HG02938 (cell line): ENCODE measurements around the gene ATM.
A peak's percentile ranks its signal among the peaks of the same experiment; 100 is the strongest.

Experiments
- ATAC-seq: cut with Tn5 transposase; IDR thresholded peaks from one replicate; pipeline ENCODE4 v1.9.1; 2021; ENCODE audit warnings: mild to moderate bottlenecking, moderate library complexity; ENCODE audit not compliant: unreplicated experiment

Gene ATM

GRCh38 chr11:108218912-108219783, 3.7 kb upstream of the ATM start:
- ATAC-seq, result no peak

GRCh38 chr11:108220721-108221336, 2.0 kb upstream of the ATM start:
- ATAC-seq, result no peak

GRCh38 chr11:108221371-108221770, 1.5 kb upstream of the ATM start:
- ATAC-seq, result no peak

- peak; percentile 0 for ATAC-seq
These were observed 825 bp upstream of the ATM start for GRCh38 chr11:108221911-108222573.

- peak; percentile 32 for ATAC-seq
These were observed 682 bp downstream of the ATM start for GRCh38 chr11:108223348-108224149.

GRCh38 chr11:108224366-108224765, 1.5 kb downstream of the ATM start:
- no peak for ATAC-seq

- ATAC-seq, result no peak
These were observed 2.3 kb downstream of the ATM start for GRCh38 chr11:108224911-108225786.

GRCh38 chr11:108226036-108226435, 3.2 kb downstream of the ATM start:
- no peak for ATAC-seq

- no peak for ATAC-seq
These were observed 5.4 kb downstream of the ATM start for GRCh38 chr11:108228251-108228650.

GRCh38 chr11:108233277-108233945, 10.5 kb downstream of the ATM start:
- ATAC-seq, result no peak

- ATAC-seq, result no peak
These were observed 12.3 kb downstream of the ATM start for GRCh38 chr11:108235192-108235591.

- ATAC-seq, result no peak
These were observed 12.8 kb downstream of the ATM start for GRCh38 chr11:108235633-108236032.

- ATAC-seq, result peak; percentile 48
These were observed 14.2 kb downstream of the ATM start for GRCh38 chr11:108237058-108237481.

GRCh38 chr11:108239076-108239475, 16.2 kb downstream of the ATM start:
- ATAC-seq, result no peak

GRCh38 chr11:108241330-108242037, 18.6 kb downstream of the ATM start:
- no peak for ATAC-seq

- ATAC-seq, result no peak
These were observed 19.6 kb downstream of the ATM start for GRCh38 chr11:108242422-108242821.

- no peak for ATAC-seq
These were observed 23.4 kb downstream of the ATM start for GRCh38 chr11:108246308-108246707.

GRCh38 chr11:108246885-108247284, 24.0 kb downstream of the ATM start:
- ATAC-seq, result no peak

GRCh38 chr11:108253176-108253575, 30.3 kb downstream of the ATM start:
- ATAC-seq, result no peak
